ENCODE measurements around the gene RCBTB1.
"Not testable (repeated sequence)": the region's sequence is repeated elsewhere in the genome, so short reads cannot be mapped to it uniquely, and the experiment has no call there.

The RCBTB1 gene

GRCh38 chr13:49503951-49504350 lies 81.4 kb downstream of the RCBTB1 start:
- no peak for DNase-seq

- no peak for DNase-seq
Measured at GRCh38 chr13:49502954-49503353, 82.4 kb downstream of the RCBTB1 start.

- no peak for DNase-seq
Measured at GRCh38 chr13:49499889-49500660, 85.3 kb downstream of the RCBTB1 start.

DNA sequence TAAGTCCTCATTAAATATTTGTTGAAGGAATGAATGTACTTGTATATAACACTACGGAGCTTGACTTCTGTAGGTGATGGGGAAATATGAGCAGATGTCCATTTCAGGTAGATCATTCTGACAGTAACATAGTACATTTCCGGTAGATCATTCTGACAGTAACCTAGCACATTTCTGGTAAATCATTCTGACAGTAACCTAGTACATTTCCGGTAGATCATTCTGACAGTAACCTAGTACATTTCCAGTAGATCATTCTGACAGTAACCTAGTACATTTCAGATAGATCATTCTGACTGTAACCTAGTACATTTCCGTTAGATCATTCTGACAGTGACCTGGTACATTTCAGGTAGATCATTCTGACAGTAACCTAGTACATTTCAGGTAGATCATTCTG lies 87.2 kb downstream of the RCBTB1 start:
- no peak for DNase-seq

DNA sequence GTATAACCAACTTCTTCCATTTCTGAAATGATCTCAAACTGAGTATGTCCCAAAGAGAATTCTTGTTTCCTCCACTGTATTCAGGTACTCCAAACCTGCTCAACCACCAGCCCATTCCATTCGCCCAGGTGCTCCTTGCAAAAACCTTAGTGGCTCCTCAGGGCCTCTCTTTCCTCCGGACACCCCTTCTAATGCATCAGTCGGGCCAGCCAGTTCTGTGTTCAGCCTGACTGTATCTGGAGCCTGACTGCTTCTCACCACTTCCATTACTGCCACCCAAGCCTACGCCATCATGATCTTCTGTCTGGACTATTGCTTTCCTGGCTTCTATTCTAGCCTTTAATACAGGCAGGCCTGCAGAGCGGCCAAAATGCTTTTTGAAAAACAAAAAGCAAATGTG lies 88.1 kb downstream of the RCBTB1 start:
- DNase-seq: peak in 1 of 14 donors; percentile 6

DNA sequence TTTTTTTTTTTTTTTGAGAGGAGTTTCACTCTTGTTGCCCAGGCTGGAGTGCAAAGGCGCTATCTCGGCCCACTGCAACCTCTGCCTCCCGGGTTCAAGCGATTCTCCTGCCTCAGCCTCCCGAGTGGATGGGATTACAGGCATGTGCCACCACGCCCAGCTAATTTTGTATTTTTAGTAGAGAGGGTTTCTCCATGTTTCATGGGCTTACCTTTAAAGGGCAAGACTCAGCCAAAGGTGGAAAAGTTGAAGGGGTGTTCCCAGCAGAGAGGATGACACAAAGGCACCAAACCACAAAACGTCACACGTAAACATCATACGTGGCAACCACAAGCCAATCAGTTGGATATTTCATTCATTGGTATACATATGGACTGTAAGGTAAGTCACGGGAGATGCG lies 88.5 kb downstream of the RCBTB1 start:
- DNase-seq: not testable (repeated sequence)

DNA sequence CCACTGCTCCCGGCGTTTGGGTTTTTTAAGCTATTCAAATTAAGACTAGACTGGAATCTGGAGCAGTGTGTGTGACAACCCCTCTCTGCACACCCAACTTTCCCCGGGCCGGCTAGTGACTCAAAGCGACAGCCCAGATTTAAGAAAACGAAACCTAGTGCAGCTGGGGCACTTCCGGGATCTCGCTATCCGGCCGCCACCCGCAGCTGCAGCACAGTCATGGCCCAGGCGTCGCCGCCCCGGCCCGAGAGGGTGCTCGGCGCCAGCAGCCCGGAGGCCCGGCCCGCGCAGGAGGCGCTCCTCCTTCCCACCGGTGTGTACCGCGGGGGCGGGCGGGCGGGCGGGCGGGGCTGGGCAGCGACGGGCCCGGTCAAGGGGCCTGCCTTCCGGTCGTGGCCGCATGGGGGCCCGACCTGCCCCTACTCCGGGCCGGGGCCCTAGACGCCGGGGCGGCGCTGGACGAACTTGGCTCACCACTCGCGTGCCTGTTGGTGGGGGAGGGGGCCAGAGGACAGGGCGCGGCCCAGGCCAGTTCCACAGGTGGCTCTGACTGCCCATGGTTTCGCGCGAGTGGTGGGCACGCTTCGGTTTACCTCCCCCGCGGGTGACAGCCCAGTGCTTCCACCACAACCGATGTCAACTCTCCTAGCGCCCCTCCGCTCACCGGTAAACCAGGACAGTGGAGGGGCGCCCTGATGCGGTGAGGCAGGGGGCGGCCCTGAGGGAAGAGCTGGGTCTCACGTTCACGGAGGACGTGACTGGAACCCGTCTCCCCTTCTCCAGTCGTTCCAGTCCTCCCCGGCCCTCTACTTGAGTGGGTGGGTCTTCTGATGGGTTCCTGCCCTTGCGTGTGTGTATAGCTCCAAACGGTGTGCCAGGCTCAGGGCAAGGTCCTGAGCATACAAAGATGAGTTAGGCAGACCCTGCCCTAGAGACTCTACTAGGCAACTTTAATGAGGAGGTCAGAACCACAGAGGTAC lies 89.3 kb downstream of the RCBTB1 start, which contains the start of gene PHF11:
PHF11 (plus strand) TSS at position 171 of the 980 bp plus-strand sequence; CDS start at position 220, 49 bp downstream.
- DNase-seq: peak; percentile 11 to 85 (median 62)

- no peak for DNase-seq
Measured at GRCh38 chr13:49494645-49495044, 90.7 kb downstream of the RCBTB1 start.

- no peak for DNase-seq
Measured at GRCh38 chr13:49488563-49488962, 96.8 kb downstream of the RCBTB1 start.

Data from C1 segment of cervical spinal cord (tissue), 14 donors.